Hepatocyte (in vitro differentiated cells): Measurements from ENCODE around the gene NDUFAF8. TPM values are rescaled to one million over a fixed set of nuclear protein-coding genes. Genes with fewer than 3 reads are reported as not detected.

Experiments used
- DNase-seq: peaks from one replicate; pipeline ENCODE4 v3.0.0-alpha.2; 2016; ENCODE audit warnings: low spot score
- H2AFZ ChIP-seq: fragments of 200-600 bp; sonication (generic); 2 replicates; pipeline ENCODE4 v1.6.0; 2016; ENCODE audit warnings: antibody characterized with exemption, mild to moderate bottlenecking
- H3K27ac ChIP-seq: fragments of 200-600 bp; sonication (generic); 2 replicates; pipeline ENCODE4 v1.5.1; 2016; ENCODE audit warnings: mild to moderate bottlenecking
- H3K27me3 ChIP-seq: fragments of 200-600 bp; sonication (generic); 2 replicates; pipeline ENCODE4 v1.6.1; 2016
- H3K36me3 ChIP-seq: fragments of 200-600 bp; sonication (generic); replicated peaks from 2 replicates; pipeline ENCODE4 v1.5.1; 2016; ENCODE audit warnings: low read depth; ENCODE audit not compliant: insufficient read depth
- H3K4me1 ChIP-seq: fragments of 200-600 bp; sonication (generic); 2 replicates; pipeline ENCODE4 v1.5.1; 2016; ENCODE audit warnings: mild to moderate bottlenecking, moderate library complexity; ENCODE audit not compliant: insufficient read depth
- H3K4me2 ChIP-seq: fragments of 200-600 bp; sonication (generic); 2 replicates; pipeline ENCODE4 v1.6.0; 2016
- H3K4me3 ChIP-seq: fragments of 200-600 bp; sonication (generic); 2 replicates; pipeline ENCODE4 v1.5.1; 2016; ENCODE audit warnings: mild to moderate bottlenecking
- H3K79me2 ChIP-seq: fragments of 200-600 bp; sonication (generic); 2 replicates; pipeline ENCODE4 v1.6.0; 2017; ENCODE audit warnings: mild to moderate bottlenecking
- H3K9me2 ChIP-seq: fragments of 200-600 bp; sonication (generic); replicated peaks from 2 replicates; pipeline ENCODE4 v1.6.0; 2017; ENCODE audit warnings: mild to moderate bottlenecking; ENCODE audit not compliant: insufficient read depth
- H3K9me3 ChIP-seq: fragments of 200-600 bp; sonication (generic); 2 replicates; pipeline ENCODE4 v1.5.1; 2016; ENCODE audit warnings: low read depth, mild to moderate bottlenecking
- H4K20me1 ChIP-seq: fragments of 200-600 bp; sonication (generic); 2 replicates; pipeline ENCODE4 v1.6.0; 2016; ENCODE audit warnings: mild to moderate bottlenecking; ENCODE audit not compliant: insufficient read depth, poor library complexity, severe bottlenecking
- EZH2 ChIP-seq: fragments of 200-600 bp; sonication (generic); IDR thresholded peaks from 2 replicates; pipeline ENCODE4 v1.6.1; 2016; ENCODE audit warnings: antibody characterized with exemption, mild to moderate bottlenecking, borderline replicate concordance
- EZH2phosphoT487 ChIP-seq: fragments of 200-600 bp; sonication (generic); IDR thresholded peaks from one replicate; pipeline ENCODE4 v1.6.1; 2018; ENCODE audit warnings: antibody characterized with exemption, mild to moderate bottlenecking, low read depth, moderate library complexity; ENCODE audit not compliant: unreplicated experiment, severe bottlenecking
- WGBS: methylation state at CpG from one replicate; pipeline ENCODE4 v1.1.6; 2016; ENCODE audit warnings: low lambda C conversion rate; ENCODE audit errors: missing lambda C conversion rate; 5-methylcytosine and 5-hydroxymethylcytosine counted together
- polyA plus RNA-seq: library from polyadenylated mRNA; unstranded; fragments of >200 nt; fragmentation: Nextera tagmentation; extraction: Ambion mirVana; gene quantifications from 2 replicates; pipeline ENCODE4 v1.2.1, GENCODE V29; 2016
- total RNA-seq: library from RNA; depleted of rRNA; stranded (reverse); fragments of >200 nt; gene quantifications from 2 replicates; pipeline ENCODE4 v1.2.3, GENCODE V29; 2014
- TF ChIP-seq, protein P1 (sequence below): fragments of 200-600 bp; sonication (generic); IDR thresholded peaks from 2 replicates; pipeline ENCODE4 v1.5.1; 2016; ENCODE audit warnings: antibody characterized with exemption, mild to moderate bottlenecking; ENCODE audit not compliant: poor library complexity

NDUFAF8 gene
- total and polyA plus RNA-seq, 2 experiments from 2014 or later, result 25.8 to 99.8 TPM

DNA sequence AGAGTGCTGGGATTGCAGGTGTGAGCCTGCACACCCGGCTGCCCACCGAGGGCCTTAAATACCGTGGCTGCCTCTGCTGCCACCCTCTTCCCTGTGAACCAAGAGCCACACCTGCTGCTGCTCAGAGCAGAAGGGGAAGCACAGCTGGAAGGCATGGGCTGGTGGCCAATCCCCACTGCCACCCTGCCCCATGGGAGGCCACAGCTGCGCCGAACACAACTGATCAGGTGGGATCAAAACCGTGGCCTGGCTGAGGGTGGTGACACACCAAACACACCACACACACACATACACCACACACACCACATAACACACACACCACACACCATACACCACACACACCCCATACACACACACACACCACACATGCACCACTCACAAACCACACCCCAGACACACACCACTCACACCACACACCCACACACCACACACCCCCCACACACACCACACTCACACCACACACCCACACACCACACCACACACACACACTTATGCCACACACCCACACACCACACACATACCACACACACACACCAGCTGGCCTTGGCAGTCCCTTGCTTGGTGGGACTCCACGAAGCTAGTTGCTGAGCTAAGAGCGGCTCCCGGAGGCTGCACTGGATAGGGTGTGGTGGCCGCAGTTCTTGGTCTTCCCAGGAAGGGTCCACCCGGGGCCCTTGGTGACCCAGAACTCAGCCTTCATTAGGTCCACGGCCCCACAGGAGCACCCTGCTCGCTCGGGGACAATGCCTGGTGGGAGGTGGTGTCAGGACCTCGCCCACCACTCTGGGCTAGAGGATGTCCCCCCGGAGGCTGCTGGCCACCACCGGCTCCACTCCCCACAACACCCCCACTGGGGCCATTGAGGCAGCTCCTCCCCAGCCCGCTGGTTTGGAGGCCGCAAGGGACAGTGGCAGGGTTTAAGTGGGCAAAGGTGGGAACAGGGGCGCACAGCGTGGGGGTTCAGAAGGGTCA lies 31.2 kb upstream of the NDUFAF8 start:
- no peaks in the 10 kb centered on the region for H3K79me2 ChIP-seq
- no peak overlapping the region for H3K4me2 ChIP-seq
- H3K27ac ChIP-seq, result no peak overlapping the region
- no peaks in the 10 kb centered on the region for H3K9me3 ChIP-seq
- DNase-seq, result no peak
- no peaks in the 10 kb centered on the region for H3K9me2 ChIP-seq
- no peaks in the 10 kb centered on the region for H3K4me1 ChIP-seq
- TF ChIP-seq, protein P1, sequence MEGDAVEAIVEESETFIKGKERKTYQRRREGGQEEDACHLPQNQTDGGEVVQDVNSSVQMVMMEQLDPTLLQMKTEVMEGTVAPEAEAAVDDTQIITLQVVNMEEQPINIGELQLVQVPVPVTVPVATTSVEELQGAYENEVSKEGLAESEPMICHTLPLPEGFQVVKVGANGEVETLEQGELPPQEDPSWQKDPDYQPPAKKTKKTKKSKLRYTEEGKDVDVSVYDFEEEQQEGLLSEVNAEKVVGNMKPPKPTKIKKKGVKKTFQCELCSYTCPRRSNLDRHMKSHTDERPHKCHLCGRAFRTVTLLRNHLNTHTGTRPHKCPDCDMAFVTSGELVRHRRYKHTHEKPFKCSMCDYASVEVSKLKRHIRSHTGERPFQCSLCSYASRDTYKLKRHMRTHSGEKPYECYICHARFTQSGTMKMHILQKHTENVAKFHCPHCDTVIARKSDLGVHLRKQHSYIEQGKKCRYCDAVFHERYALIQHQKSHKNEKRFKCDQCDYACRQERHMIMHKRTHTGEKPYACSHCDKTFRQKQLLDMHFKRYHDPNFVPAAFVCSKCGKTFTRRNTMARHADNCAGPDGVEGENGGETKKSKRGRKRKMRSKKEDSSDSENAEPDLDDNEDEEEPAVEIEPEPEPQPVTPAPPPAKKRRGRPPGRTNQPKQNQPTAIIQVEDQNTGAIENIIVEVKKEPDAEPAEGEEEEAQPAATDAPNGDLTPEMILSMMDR, result no peak
- TF ChIP-seq EZH2 (no peak), EZH2phosphoT487 (no peak)
- no peaks in the 10 kb centered on the region for H4K20me1 ChIP-seq
- no peaks in the 10 kb centered on the region for H3K27me3 ChIP-seq
- 95% methylated on average over 19 of the region's 21 CpGs for WGBS
- H3K4me3 ChIP-seq, result no peak overlapping the region
- H3K36me3 ChIP-seq, result no peaks in the 10 kb centered on the region
- H2AFZ ChIP-seq, result no peak overlapping the region

DNA sequence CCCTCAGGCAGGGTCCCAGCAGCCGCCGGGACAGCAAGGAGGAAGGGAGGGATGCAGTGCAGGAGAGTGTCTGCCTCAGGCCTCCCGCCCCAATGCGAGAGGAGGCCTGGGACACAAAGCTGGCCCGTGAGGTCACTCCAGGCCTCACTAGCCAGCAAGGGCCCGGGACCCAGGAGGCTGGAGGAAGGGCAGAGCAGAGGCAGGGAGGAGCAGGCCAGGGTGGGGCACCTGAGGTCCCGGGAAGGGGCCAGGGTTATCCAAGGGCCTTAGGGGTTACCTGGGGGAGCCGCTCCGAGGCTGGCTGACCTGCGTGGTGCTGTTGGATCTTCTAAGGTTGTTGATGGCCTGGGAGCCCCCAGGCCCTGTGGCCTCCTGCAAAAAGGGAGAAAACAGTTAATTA lies 30.5 kb upstream of the NDUFAF8 start:
- Histone ChIP-seq H3K4me2 (no peak overlapping the region), H3K27me3 (no peaks in the 10 kb centered on the region), H3K9me2 (no peaks in the 10 kb centered on the region), H3K9me3 (no peaks in the 10 kb centered on the region), H3K4me3 (no peak overlapping the region), H3K4me1 (no peaks in the 10 kb centered on the region), H2AFZ (no peak overlapping the region), H3K27ac (no peak overlapping the region), H4K20me1 (no peaks in the 10 kb centered on the region), H3K36me3 (no peaks in the 10 kb centered on the region), H3K79me2 (no peaks in the 10 kb centered on the region)
- no peak for TF ChIP-seq EZH2phosphoT487
- TF ChIP-seq, protein P1, result no peak
- no peak for TF ChIP-seq EZH2
- DNase-seq, result no peak
- 96% methylated on average over 10 of the region's 10 CpGs for WGBS

DNA sequence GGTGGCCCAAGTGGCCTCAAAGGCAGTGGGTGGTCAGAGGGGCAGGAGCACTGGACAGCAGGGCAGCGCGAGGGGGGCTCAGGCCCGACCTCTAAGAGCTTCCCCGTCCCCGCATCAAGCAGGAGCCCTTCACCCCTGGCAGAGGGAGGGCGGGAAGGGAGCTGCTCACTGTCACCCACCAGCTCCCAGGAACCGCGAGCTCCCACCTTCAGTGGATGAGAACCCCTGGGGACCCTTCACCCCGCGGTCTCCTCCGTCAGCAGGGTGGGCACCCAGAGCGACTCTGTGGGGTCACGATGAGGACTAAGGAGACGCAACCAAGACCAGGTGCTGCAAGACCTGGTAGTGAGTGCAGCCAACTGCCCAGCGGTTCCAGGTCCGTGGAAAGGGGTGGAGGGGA lies 30.0 kb upstream of the NDUFAF8 start:
- 98% methylated on average over 16 of the region's 16 CpGs for WGBS
- H3K79me2 ChIP-seq, result no peaks in the 10 kb centered on the region
- no peaks in the 10 kb centered on the region for H3K9me2 ChIP-seq
- no peak overlapping the region for H3K4me2 ChIP-seq
- no peak overlapping the region for H2AFZ ChIP-seq
- no peaks in the 10 kb centered on the region for H3K9me3 ChIP-seq
- no peaks in the 10 kb centered on the region for H3K4me1 ChIP-seq
- no peaks in the 10 kb centered on the region for H3K27me3 ChIP-seq
- TF ChIP-seq, protein P1, result no peak
- TF ChIP-seq EZH2 (no peak), EZH2phosphoT487 (no peak)
- no peaks in the 10 kb centered on the region for H4K20me1 ChIP-seq
- DNase-seq, result no peak
- H3K4me3 ChIP-seq, result no peak overlapping the region
- H3K36me3 ChIP-seq, result no peaks in the 10 kb centered on the region
- no peak overlapping the region for H3K27ac ChIP-seq
